ENCODE results near the gene PINLYP. TPM values are rescaled to one million over a fixed set of nuclear protein-coding genes. Genes with fewer than 3 reads are reported as not detected.
"Not testable (repeated sequence)": the region's sequence is repeated elsewhere in the genome, so short reads cannot be mapped to it uniquely, and the experiment has no call there.

Gene PINLYP
- polyA plus RNA-seq, 4 donors, result 17.8 to 25.7 (median 18.7) TPM

DNA sequence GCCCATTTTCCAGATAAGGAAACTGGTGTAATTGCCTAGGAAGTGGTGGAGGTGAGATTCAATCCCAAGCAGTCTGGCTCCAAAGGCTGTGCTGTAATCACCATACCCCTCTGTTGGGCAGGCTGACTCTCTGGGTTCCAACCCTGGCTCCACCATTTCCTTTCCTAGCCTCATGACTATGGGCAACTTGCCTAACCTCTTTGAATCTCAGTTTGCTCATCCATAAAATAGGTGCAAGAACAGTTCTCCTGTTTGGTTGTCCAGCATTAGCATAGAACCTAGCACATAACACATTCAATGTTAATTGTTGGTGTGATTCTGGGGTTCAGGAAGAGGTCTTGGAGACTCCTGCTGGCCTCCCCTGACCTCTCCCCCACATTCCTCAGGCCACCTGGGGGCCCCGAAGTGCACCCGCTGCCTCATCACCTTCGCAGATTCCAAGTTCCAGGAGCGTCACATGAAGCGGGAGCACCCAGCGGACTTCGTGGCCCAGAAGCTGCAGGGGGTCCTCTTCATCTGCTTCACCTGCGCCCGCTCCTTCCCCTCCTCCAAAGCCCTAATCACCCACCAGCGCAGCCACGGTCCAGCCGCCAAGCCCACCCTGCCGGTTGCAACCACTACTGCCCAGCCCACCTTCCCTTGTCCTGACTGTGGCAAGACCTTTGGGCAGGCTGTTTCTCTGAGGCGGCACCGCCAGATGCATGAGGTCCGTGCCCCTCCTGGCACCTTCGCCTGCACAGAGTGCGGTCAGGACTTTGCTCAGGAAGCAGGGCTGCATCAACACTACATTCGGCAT, 23.0 kb downstream of the PINLYP start:
- DNase-seq (ENCODE audit: low read depth in 4 of 4, low spot score in 2 of 4), result no peak

DNA sequence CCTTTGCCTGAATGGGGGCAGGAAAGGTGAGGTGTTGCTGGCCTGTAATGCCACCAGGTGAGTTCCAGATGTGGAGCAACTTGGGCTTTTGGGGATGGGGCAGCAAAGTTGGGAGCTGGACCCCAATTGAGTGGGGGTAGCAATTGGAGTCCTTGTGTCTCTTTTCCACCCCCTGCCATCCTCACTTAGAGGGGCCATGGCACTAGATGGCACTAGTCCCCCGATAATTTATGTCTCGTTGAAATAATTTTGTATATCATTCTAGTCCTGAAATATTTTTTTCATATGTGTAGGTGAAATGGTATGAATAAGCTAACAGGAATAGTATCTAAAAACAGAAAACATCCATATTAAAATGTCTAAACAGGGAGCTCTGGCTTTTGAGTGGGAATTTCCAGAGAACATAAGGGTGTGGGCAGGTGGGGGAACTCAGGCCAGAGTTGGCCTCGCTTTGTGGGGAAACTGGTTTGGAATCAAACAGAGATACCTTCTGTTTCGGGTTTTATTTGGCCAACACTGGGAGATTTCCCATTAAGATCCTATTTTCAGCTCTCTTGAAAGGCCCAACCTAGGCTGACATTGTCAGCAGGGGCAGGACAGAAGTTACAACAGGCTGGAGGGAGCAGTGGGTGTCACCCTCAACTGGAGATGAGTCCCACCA, 24.2 kb downstream of the PINLYP start:
- no peak for DNase-seq (ENCODE audit: low read depth in 4 of 4, low spot score in 2 of 4)

DNA sequence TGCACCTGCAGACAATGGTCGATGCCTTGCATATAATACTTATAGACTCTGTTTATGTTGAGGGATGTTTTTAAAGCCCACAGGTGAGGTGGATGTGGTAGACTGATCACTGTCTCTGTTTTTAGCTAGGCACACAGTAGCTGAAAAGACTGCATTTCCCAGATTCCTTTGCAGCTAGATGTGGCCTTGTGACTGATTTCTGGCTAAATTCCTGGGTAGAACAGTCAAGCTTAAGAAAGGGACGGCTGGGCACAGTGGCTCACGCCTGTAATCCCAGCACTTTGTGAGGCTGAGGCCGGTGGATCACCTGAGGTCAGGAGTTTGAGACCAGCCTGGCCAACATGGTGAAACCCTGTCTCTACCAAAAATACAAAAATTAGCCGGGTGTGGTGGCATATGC, 24.7 kb downstream of the PINLYP start:
- DNase-seq (ENCODE audit: low read depth in 4 of 4, low spot score in 2 of 4), result not testable (repeated sequence)

DNA sequence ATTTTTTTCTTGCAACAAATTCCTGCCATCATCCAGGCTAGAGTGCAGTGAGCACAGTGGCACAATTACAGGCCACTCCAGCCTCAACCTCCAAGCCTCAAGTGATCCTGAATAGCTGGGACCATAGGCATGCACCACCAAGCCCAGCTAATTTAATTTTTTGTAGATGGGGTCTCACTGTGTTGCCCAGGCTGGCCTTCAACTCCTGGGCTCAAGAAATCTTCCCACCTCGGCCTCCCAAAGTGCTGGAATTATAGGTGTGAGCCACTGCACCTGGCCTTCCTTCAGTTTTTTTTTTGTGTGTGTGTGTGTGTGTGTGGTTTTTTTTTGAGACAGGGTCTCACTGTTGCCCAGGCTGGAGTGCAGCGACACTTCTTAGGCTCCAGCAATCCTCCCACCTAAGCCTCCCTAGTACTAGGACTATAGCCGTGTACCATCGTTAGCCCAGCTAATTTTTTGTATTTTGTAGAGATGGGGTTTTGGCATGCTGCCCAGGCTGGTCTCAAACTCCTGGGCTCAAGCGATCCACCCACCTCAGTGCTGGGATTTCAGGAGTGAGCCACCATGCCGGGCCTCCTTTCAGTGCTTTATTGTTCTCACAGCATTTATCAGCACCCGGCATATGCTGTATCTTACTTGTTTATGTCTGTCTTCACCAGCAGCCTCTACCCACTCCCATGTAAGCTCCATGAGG, 30.4 kb downstream of the PINLYP start:
- no peak for DNase-seq (ENCODE audit: low read depth in 4 of 4, low spot score in 2 of 4)

DNA sequence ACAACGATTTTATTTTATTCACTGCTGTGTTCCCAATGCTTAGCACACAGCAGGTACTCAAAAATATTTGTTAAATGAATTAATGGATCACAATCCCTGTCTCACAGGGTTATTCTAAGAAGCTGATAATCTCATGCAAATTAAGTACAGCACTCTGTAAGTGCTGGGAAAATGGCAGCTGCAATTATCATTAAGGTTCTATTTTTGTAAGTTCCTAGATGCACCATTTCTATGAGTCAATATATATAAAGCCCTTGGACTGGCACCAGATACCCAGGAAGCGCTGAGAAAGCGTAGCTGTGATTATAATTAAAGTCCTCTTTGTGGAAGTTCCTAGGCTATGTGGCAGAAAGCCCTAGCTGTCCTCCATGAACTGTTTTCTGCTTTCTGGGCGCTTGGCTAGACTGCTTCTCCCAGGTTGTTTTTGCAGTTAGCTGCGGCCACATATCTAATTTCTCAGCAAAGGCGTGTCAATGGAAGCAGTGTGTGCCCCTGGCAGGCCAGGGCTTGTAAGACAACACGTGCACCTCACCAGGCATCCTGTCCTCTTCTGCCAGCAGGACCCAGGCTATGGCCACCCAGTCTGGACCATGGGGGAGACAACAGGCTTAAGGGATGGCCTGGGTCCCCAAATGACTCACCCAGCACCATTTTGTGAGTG, 31.1 kb downstream of the PINLYP start:
- DNase-seq (ENCODE audit: low read depth in 4 of 4, low spot score in 2 of 4), result no peak

DNA sequence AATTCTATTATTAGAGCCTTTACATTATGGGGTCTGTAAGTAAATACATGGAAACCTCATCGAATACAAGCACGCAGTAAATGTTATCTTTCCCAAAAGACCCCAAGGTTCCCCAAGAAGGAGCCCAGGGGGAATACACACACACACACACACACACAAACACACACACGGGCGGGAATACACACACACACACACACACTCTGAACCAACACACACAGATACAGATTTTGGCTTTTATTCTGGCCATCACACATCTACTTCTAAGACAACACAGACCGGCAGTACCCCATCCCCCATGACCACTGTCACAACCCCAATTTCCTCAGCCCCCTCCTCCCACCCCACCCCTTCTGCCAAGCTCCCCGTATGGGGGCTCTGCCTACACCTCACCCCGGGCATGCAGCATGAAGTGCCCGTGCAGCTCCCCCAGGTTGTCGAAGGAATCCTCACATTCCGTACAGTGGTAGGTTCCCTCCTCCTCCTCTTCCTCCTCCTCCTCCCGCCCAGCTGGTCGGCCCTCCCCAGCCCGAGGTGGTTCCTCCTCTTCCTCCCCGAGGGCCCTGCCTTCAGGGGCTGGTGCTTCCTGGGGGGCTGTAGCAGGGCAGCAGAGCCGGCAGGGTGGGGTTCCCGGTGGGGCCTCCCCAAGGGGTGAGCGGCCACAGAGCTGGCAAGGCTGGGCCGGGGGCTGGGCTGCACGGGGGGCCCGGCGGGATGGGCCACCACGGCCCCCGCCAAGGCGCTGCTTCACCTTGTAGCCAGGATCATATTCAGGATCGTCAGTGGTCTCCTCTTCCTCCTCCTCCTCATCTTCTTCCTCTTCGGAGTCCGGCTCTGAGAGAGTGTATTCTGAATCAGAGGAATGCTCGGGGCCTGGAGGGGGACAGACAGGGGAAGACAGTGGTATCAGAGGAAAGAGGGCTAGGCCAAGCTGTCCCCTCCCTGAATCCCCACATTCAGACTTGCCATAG, 31.9 kb downstream of the PINLYP start:
- DNase-seq (ENCODE audit: low read depth in 4 of 4, low spot score in 2 of 4), result no peak

DNA sequence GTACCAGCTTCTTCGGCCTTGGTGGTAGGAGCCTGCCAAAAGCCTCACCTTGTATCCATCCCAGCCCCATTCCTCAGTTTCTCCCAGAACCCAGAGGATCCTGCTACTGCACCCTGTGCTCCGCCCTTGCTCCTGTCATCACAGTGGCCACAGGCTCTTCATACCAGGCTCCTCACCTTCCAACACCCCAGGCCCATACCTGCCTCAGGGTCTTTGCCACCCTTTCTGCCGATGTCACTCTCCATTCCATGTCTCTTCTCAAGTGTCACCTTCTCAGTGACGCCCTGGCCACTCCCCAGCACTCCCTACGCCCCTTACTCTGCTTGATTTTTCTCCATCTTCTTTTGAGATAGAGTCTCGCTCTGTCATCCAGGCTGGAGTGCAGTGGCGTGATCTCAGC, 34.3 kb downstream of the PINLYP start:
- no peak for DNase-seq (ENCODE audit: low read depth in 4 of 4, low spot score in 2 of 4)

DNA sequence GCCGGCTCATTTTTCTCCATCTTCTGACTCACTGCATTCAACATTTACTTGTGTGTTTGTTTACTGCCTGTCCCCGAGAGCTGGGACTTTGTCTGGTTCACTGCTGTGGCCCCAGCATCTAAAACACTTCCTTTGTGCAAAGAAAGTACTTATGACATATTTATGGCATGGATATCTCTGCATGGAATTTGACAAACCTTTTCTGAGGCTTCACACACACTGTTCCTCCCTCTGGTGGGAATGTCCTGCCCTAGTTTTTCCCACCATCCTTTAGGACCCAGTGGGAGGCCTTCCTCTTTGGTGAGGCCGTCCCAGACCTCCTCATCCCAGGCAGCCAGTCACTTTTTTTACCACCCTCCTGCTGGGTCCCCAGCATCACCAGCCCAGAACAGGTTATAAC, 34.9 kb downstream of the PINLYP start:
- DNase-seq (ENCODE audit: low read depth in 4 of 4, low spot score in 2 of 4), result no peak

DNA sequence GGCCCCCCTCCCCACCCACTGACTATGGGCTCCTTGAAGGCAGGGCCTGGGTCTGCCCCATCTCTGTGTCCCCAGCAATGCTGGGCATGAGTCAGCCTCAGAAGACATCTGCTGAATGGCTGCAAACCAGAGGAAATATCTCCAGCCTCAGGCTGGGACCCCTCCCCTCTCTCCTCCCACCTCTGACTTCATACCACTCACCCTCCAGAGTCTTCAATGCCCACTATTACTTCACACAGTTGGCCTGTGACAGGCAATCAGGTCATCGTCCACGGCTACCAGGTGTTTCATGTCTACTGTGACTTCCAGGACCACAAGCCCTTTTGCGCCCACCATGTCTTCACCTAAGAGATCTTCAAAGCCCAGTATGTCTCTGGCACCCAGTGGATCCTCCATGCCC, 36.2 kb downstream of the PINLYP start, which contains the start of gene SRRM5:
Gene SRRM5 (plus strand): TSS at position 301 of the 400 bp plus-strand sequence. CDS start 34 bp downstream, at position 335.
- DNase-seq (ENCODE audit: low read depth in 4 of 4, low spot score in 2 of 4), result no peak

DNA sequence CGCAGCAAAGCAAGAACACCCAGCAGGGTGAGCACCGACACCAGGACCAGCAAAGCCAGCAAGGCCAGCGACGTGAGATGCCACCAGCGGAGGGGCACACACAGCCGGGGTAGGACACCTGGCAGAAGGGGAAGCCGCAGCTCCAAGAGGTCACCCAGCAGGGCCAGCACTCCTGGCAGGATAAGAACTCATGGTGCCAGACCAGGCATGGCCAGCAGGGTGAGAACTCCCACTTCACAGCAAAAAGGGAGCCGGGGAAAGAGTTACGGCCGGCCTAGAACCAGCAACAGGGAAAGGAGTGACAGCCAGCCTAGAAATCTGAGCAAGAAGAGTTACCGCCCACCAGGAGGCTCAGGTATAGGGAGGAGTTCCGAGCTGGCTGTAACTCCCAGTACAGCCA, 36.8 kb downstream of the PINLYP start:
- DNase-seq (ENCODE audit: low read depth in 4 of 4, low spot score in 2 of 4), result no peak

DNA sequence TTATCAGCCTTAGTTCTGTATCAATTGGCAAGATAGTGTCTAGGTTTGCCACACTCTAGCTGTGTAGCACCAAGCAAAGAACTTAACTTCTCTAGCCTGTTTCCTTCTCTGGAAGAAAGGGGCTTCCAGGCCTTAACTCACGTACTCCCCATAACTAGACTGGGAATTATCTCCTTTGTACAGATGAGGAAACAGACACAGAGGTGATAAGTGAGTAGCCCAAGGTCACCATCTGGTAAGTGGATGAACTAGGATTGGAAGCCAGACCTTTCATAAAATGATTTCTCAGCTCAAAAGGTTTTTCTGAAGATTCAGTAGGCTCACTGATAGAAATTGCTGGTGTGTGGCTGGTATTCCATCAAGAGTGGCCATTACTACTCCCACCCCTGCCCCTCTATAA, 40.7 kb downstream of the PINLYP start:
- DNase-seq (ENCODE audit: low read depth in 4 of 4, low spot score in 2 of 4), result no peak

DNA sequence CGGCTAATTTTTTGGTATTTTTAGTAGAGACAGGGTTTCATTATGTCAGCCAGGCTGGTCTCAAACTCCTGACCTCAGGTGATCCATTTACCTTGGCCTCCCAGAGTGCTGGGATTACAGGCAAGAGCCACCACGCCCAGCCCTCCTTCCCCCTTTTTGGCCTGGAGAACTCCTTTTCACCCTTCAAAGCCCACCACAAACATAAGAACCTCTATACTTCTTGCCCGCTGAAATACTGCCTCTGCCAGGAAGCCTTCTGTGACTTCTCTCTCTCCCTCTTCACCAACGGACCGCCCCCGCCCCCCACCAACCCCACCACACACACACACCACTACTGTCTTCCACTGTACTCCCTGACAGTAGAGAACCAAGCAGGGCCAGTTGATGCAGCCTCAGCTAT, 41.4 kb downstream of the PINLYP start:
- DNase-seq (ENCODE audit: low read depth in 4 of 4, low spot score in 2 of 4), result no peak

DNA sequence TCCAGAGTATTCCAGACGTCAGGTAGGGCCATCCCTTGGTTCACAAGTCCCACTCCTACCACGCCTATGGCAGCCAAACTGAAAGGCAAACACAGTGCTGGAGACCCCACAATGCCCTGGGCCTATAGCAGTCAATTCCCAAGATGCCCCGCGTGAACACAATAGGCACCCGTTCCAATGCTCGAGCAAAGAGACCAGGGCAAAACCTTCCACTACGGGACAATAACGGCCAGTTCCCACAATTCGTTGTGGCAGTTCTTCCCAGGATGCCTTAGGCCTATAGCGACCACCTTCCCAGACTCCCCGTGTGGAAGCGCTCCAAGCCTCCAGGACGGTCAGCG, 43.3 kb downstream of the PINLYP start:
- peak in 1 of 4 donors; percentile 31 for DNase-seq (ENCODE audit: low read depth in 4 of 4, low spot score in 2 of 4)

DNA sequence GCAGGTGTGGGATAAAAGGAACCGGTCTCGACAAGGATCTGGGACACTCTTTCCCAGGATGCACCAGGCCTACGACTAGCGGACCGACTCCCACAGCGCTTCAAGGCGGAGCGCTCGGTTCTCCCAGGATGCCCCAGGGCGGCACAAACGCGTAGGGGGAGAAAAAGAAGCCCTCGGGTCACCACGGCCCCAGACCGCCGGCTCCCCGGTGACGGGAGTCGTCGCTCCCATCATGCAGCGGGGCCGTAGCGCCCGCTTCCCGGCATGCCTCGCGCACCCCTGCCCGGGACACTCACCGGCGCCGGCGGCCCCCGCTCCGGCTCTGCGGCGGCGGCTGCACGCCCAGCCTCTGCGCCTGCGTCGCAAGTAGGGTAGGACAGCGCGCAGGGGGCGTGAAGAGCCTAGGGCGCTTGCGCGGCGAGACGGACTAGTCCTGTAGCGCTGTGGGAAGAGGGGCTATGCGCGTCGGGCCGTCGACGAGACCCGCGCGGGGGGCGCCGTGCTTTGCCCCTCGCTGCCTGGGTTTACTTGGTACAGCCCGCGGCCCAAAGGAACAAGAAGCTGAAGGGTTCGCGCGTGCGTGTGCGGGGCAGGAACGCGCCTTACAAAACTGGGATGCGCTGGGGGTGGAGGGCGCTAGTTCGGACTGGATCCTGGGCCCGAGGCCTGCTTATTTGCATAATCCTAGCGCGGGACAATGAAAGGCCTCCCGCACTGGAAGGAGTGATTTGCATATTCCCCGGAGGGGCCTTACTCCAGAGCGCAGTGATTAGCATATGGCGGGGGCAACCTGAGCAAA, 43.9 kb downstream of the PINLYP start, which contains the start of gene ZNF428:
Gene ZNF428 (minus strand): TSS at position 368 of the 799 bp plus-strand sequence. CDS start 5,325 bp downstream, outside the sequence.
- peak in 3 of 4 donors; percentile 84 to 86 (median 84) for DNase-seq (ENCODE audit: low read depth in 4 of 4, low spot score in 2 of 4)

DNA sequence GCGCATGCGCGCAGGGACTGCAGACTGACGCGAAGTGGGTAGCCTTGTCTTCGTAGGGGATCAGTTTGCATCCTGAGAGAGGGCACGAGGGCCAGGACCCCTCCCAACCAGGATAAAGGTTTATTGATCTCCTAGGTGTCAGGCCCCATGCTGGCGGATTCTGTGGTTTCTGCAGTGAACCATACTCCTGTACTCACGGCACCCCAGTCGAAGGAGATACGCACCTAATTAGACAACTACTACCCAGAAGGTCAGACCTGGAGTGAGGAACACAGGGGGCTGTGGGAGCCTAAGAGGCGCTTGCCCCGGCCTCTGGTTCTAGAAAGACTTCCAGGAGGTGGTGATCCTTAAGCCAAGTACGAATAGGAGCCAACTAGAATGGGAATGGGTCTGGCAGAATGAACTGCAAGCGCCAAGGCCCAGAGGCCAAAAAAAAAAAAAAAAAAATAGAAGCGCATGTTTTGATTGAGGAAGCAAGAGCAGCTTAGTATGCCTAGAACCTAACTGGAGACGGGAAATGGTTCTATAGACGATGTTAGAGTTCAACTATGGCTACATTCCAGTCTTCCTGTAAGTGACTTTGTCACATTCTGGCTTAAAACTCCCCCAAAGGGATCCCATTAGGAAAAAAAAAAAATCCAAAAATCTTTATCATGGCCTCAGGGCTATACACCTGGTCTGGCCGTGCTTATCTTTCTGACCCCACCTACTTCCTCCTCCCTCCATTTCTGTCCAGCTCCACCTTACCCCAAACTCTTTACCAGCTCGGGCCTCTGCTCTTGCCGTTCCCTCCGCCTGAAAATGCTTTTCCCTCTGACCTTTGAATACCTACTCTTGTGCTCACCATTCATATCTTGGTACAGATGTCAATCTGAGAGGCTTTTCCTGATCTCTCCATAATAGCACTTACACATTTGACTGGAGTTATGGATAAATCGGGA, 44.7 kb downstream of the PINLYP start:
- DNase-seq (ENCODE audit: low read depth in 4 of 4, low spot score in 2 of 4), result no peak

DNA sequence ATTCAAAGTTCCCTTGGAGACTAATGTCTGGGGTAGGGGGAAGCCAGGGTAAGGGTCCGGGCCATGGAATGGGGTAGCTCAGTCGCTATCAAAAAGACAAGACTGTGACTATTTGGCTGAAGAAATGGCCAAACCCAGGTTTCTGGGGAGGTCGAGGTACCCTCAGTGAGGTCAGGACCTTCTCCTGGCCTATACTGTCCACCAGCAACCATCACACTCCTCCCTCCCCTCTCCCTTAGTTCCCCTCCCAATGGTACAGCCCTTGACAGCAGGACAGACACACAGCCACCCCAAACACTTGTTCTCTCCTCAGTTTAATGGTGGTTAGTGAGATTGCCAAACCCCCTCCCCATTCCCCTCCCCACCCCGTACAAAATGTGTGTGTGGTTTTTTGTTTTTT, 46.5 kb downstream of the PINLYP start:
- DNase-seq (ENCODE audit: low read depth in 4 of 4, low spot score in 2 of 4), result no peak

DNA sequence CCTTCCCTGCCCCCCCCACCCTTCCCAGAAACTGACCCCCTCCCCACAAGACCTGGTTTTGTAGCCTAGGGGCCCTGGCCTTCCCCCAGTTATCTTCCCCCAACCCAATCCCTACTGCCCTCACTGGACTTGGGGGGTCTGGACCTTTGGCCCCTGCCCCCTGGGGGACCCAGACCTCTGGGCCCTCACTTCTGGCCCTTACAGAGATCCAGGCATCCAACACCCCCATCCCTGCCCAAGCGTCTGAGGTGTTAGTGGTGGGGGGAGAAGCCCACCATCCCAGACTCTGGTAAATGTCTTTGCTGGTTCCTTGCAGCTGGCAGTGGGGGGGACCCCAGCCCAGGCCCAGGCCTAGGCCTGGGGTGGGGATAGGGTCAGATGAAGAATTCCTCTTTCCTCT, 47.4 kb downstream of the PINLYP start:
- no peak for DNase-seq (ENCODE audit: low read depth in 4 of 4, low spot score in 2 of 4)
